HG03565 (cell line): ENCODE measurements around the gene PRKCI.
"Not testable (repeated sequence)": the region's sequence is repeated elsewhere in the genome, so short reads cannot be mapped to it uniquely, and the experiment has no call there.

Experiments
- ATAC-seq: cut with Tn5 transposase; IDR thresholded peaks from one replicate; pipeline ENCODE4 v1.9.1; 2021; ENCODE audit warnings: mild to moderate bottlenecking, moderate library complexity; ENCODE audit not compliant: unreplicated experiment

PRKCI gene

DNA sequence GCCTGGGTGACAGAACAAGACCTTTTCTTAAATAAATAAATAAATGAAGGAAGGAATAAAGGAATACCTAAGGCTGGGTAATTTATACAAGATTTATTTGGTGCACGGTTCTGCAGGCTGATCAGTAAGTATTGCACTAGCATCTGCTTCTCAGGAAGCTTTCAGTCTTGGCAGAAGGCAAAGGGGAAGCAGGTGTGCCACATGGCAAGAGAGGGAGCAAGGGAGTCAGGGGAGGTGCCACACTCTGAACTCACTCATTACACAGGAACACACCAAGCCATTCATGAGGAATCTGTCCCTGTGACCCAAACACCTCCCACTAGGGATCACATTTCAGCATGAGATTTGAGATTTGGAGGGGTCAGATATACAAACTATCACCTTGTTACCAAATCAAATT lies 56.4 kb downstream of the PRKCI start:
- ATAC-seq = no peak

DNA sequence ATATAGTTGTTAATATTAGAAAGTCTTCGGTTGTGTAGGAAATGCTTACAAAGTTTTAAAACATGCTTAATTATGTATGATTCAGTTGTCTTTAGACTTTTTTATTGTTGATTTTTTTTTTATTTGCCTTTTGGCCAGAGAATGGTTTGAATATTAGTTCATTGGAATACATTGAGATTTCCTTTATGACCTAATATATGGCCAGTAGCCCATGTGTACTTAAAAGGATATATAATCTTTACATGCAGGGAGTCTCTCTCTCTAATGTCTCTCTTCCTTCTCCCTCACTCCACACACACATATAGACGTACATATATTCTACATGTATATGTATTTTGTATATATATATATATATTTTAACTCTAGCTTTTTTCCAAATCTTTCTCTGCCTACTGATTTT lies 68.0 kb downstream of the PRKCI start:
- ATAC-seq = no peak

DNA sequence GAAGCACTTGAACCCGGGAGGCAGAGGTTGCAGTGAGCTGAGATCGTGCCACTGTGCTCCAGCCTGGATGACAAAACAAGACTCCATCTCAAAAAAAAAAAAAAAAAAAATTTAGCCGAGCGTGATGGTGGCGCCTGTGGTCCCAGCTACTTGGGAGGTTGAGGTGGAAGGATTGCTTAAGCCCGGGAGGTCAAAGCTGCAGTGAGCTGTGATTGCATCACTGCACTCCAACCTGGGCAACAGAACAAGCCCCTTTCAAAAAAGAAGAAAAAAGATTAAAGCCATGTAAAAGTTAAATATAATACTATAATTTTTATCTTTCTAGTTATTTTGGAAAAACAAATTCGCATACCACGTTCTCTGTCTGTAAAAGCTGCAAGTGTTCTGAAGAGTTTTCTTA lies 73.4 kb downstream of the PRKCI start:
- ATAC-seq = no peak

DNA sequence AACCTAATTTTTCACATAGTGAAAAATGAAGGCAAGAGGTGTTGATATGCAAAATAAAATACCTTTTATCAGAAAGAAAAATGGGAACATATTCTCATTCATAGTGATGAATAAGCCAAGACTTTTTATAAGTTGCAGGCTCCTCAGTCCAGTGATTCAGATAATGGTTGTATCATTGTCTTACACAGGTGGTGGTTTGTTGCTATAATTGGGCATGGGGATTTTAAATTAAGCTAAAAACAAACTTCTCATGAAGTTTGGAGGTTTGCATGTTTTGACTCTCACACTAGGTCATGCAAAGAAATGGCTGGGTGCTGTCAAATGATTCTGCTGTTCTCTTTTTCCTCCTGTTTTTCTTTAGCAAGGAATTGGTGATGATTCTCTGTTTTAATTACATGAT lies 74.5 kb downstream of the PRKCI start:
- no peak for ATAC-seq

DNA sequence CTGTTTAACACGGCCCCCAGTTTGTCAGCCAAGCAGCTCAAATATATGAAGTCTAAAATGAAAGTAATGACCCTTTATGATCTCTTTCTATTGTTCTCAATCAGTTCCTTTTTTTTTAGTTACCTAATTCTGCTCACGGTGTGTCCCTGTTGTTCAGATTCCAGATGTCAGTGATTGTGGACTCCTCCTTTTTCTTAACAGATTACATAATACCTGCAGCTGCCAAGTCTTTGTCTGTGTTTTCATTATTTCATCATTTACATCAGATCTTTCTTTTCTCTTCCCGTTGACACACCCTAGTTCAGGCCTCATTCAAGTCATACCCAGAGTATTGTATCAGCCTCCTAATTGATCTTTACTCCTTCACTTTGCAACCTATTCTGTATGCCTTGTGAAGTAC lies 79.2 kb downstream of the PRKCI start:
- ATAC-seq = no peak

DNA sequence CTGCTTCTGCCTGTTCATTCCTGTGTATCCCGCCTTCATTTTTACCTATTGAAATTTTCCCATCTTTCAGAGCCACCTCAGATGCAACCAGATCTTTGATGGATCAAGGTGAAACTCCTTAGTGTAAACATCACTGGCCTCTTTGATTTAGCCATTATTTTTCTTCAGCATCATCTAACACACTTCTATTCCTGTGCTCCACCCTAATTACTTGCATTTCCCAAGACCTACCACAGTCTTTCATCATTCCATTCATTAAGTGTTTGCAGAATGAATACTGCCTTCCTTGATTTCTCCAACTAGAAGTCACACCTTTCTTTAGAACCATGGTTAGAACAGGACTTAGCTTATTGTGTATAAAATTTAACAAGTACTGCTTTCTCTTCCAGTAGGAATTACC lies 79.8 kb downstream of the PRKCI start:
- no peak for ATAC-seq

DNA sequence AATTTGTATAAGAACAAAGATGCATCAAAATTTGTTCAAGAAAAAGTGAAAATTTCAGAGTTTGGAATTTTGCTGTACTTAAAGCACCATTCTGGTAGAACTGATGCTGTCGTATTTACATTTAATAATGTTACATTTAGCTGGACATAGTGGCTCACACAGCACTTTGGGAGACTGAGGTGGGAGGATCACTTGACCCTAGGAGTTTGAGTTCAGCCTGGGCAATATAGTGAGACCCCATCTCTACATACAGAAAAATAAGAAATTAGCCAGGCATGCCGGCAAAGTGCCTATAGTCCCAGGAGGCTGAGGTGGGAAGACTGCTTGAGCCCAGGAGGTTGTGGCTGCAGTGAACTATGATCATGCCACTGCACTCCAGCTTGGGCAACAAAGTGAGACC lies 83.8 kb downstream of the PRKCI start:
- no peak for ATAC-seq

DNA sequence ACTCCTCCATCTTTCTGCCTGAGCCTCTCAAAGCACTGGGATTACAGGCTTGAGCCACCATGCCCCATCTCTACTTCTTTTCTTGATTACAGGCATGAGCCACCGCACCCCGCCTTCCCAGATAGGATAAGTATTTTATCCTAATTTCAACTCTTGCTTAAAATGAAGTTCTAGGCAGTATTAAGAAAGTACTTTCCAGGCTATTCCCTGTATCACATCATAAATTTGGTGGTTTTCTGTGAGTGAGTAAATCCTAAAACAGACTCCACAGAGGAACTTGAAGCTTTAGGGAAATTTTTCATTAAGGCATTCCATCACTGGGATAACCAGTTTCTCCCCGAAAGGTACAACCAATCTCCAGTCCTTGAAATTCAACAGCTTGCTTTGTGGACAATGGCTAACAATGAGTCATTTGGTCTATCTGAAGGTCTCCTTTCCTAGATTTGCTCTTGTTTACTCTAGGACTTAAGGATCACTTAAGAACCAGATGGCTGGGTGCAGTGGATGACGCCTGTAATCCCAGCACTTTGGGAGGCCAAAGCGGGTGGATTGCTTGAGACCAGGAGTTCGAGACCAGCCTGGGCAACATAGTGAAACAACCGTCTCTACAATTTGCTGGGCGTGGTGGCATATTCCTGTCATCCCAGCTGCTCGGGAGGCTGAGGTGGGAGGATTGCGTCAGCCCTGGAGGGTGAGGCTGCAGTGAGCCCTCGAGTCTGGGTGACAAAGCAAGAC lies 85.6 kb downstream of the PRKCI start:
- no peak for ATAC-seq

DNA sequence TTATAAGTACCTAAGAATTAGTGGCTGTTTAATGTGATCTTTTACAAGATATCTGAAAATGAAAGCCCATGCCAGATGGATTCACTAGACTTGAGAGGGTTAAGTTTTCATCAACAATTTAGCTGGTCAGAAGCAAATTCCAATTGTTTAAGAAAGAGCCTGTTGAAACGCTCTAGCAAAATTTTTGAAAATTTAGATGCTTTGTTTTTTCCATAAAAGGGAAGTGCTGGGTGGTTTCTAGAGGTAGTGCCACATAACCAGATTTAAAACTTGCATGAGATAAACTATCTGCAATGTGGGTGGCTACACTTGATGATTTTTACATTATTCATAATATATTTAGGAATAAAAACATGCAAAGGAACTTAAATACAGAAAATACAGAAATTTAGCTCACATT lies 86.8 kb downstream of the PRKCI start:
- no peak for ATAC-seq

DNA sequence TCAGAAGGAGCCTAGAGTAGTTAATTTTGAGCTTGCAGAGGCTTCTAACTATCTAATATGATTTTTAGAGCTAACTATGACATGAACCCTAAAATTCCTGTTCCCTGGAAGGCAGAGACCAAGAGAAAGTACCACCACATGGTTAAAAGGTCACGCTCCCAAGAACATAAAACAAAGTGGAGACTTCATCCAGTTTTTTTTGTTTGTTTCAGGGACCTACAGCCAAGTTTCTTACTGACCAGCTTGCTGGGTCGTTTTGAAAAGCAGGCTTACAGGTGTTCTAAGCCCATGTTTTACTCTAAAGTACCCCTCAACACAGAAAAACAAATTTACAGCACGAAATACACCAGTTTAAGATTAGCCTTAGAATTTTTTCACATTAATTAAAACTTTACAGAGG lies 95.7 kb downstream of the PRKCI start:
- ATAC-seq = no peak

DNA sequence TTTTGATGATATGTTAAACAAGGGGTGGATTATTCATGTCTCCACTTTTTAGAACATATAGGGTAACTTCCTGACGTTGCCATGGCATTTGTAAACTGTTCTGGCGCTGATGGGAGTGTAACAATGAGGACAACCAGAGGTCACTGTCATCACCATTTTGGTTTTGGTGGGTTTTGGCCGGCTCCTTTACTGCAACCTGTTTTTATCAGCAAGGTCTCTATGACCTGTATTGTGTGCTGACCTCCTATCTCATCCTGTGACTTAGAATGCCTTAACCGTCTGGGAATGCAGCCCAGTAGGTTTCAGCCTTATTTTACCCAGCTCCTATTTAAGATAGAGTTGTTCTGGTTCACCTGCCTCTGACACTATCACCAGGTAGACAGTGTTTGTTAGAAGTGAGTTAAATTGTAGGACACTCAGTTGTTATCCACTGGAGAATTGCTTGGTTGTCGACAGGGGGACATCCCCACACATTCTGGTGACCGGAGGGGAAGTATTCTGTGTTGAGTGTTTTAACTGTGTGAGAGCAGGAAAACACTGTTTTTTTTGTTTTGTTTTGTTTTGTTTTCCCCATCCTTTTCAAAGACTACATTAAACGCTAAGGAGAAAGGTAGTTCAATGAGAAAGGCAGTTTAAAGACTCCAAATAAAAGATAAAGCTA lies 98.4 kb downstream of the PRKCI start:
- ATAC-seq = no peak

DNA sequence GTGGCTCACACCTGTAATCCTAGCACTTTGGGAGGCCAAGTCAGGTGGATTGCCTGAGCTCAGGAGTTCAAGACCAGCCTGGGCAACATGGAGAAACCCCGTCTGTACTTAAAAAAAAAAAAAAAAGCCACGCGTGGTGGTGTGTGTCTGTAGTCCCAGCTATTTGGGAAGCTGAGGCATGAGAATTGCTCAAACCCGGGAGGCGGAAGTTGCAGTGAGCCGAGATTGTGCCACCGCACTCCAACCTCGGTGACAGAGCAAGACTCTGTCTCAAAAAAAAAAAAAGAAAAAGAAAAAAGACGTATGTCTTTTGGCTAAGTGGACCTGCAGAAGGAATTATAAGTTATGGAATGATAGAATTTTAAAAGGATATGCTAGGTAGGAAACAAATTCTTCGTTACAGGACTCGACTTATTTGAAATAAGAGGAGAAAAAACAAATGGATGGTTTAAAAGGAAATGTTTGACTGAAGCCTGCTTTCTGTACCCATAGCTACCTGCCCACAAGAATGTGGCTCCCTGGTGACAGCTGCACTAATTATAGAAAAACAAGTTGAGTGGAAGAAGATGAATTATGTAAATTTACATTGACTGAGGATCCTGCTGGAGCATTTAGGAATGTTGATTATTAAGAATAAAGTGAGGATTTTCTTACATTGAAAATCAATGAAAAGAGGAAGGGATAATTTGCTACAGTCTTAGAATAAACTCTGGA lies 99.3 kb downstream of the PRKCI start:
- no peak for ATAC-seq

DNA sequence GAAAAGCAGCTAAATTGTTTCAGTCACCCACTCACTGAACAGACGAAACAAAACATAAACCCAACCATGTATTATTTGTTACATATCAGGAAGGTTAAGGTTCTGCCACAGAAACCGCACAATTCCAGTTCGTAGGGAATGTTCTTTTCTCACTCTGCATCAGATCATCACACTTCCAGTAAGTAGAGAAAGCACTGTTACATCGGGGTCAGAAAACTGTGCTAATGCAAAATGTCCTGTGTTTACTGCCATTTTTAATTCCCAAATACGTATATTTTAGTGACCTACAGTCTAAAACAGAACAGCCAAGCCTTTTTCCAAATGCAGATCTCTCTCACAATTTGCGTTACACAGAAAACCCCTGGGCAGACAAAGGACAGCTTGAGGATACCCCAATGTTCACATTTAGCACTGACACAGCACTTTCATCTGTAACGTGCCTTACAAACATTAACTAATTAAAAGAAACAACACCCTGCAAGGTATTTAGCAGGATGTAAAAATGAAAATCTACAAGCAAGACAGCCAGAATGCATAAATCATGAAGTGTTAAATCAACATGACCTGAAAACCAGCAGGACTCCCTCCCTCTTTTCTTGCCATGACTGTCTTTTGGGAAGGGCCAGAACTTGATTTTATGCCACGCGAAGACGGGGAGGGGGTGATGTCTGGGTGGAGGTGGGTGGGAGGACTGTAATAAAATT lies 100.5 kb downstream of the PRKCI start:
- no peak for ATAC-seq

DNA sequence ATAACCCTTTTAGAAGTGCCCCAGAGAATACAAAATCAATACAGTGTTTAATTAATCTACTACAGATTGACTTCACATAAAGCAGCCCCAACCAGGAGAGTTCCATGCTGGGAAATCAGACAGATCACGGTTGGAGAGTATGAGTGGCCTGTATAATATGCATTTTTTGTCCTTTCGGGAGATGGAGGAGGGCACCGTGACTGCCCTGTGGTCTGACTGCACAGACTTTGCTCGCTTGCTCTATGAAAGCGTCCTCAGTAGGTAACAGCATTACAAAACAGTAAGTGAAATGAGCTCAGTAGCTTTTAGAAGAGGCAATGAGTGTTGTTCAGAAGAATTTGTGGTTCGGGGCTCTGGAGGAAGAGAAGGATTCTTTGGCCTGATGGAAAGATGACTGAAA lies 101.1 kb downstream of the PRKCI start:
- no peak for ATAC-seq

DNA sequence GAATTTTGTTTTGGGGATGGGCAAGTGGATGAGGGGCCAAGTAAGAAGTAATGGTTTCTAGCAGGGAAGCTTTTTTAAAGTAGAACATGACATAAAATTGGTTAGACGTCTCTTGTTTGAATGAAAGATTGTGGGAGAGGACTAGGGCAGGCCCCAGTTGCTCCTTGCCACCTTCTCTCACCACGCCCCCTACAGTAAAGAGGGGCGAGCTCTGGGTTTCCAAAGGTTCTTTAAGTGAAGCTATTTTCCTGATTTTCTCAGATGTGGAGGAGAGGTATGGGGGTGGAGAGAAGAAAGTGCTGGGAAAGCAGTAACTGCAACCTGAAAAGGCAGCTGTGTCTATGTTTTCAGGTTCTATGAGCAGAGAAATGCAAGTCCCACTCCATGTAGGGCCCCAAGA lies 102.7 kb downstream of the PRKCI start:
- no peak for ATAC-seq

DNA sequence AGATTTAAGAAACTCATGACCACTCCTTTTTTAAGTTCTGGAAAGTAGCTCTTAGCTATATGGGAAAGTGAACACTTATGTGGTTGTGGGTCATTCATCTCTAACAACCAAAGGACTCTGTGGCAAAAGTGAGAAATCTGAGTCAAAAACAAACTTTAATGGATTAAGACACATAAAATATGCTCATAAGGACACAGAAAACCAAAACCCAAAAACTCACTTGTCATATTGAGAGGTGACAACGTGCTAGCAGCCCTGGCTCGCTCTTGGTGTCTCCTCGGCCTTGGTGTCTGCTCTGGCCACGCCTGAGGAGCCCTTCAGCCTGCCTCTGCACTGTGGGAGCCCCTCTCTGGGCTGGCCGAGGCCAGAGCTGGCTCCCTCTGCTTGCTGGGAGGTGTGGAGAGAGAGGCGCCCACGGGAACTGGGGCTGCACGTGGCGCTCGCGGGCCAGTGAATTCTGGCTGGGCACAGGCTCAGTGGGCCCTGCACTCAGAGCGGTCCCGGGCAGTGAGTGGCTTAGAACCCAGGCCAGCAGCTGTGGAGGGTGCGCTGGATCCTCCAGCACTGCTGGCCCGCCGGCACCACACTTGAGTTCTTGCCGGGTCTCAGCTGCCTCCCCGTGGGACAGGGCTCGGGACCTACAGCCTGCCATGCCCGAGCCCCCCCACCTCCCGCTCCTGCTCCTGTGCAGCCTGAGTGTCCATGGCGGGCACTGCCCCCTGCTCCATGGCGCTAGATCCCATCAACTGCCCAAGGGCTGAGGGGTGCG lies 105.0 kb downstream of the PRKCI start:
- ATAC-seq = no peak

DNA sequence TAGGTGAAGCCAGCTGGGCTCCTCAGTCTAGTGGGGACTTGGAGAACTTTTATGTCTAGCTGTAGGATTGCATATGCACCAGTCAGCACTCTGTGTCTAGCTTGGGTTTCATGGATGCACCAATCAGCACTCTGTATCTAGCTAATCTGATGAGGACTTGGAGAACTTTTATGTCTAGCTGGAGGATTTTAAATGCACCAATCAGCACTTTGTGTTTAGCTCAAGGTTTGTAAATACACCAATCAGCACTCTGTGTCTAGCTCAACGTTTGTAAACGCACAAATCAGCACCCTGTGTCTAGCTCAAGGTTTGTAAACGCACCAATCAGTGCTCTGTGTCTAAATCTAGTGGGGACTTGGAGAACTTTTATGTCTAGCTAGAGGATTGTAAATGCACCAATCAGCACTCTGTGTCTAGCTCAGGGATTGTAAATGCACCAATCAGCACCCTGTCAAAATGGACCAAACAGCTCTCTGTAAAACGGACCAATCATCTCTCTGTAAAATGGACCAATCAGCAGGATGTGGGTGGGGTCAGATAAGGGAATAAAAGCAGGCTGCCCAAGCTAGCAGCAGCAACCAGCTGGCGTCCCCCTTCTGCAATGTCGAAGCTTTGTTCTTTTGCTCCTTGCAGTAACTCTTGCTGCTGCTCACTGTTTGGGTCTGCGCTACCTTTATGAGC lies 105.8 kb downstream of the PRKCI start:
- ATAC-seq = not testable (repeated sequence)

DNA sequence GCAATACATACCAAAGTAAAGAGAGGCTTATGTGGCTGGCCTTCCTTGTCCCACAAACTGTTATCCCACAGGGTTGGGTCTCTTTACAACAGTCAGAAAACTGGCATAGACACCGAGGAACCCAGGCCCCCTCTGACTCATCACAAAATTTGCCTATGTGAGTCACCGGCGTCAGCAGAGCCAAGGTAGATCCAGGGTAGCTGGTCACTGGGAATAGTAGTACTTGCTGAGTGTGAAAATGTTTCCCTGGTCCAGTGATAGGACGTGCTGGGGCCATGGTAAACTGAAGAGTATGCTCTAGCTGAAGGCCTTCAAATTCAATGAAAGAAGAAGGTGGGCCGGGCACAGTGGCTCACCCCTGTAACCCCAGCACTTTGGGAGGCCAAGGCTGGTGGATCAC lies 108.1 kb downstream of the PRKCI start:
- no peak for ATAC-seq

DNA sequence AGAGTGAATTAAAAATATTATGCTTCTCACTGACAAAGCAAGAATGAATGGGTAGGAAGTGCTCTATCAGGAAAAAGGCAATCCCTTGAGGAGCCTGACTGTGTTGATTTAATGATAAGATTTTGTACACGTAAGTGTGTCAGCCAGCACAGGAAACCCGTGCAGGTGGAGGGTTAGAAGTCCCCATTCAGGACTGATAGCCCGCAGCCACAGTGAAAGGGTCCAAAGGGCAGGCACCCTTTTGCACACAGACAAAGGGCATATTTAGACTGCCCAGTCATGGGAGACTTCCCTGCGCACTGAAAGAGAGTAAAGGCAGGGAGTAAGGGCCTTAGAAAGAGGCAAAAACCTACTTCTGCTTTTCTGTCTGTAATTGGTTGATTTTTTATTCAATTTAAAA lies 108.9 kb downstream of the PRKCI start:
- no peak for ATAC-seq

DNA sequence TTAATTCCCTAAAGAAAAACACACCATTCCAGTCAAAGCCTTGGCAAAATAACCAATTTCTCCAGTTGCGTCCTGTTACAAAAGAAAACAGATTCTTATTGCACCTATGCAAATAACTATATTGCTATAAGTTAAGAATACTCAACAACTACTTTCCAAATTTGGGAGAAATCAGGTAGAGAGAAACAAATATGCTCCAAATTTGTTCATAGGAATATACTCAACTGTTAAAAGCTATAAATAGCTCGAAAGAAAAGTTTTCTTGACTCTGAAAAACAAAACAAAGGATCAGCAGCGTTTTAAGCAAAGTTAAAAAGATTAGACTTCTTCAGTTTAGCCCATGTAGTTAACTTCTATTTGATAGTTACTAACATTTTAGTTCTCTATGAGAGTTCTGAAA lies 115.2 kb downstream of the PRKCI start:
- no peak for ATAC-seq
